GM21381 (cell line): ENCODE measurements around the gene CHTF18.

Experiments
- ATAC-seq: cut with Tn5 transposase; IDR thresholded peaks from one replicate; pipeline ENCODE4 v1.9.1; 2021; ENCODE audit warnings: mild to moderate bottlenecking, moderate library complexity; ENCODE audit not compliant: unreplicated experiment

Gene CHTF18

DNA sequence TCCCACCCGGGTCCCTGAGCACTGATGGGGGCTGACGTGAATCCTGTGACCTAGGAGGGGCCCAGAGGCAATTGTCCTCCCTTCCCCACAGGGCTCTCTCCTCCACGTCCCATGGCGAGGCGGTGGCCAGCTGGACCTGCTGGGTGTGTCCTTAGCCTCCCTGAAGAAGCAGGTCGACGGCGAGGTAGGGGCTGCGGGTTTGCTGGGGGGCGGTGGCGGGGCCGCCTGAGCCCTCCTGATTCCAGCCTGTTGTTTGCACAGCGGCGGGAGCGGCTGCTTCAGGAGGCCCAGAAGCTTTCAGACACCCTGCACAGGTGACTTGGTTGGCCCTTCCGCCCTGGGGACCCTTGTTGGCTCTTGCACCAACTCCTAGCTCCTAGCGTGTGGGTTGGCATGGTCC is 1.7 kb downstream of the CHTF18 start:
- ATAC-seq, result no peak

DNA sequence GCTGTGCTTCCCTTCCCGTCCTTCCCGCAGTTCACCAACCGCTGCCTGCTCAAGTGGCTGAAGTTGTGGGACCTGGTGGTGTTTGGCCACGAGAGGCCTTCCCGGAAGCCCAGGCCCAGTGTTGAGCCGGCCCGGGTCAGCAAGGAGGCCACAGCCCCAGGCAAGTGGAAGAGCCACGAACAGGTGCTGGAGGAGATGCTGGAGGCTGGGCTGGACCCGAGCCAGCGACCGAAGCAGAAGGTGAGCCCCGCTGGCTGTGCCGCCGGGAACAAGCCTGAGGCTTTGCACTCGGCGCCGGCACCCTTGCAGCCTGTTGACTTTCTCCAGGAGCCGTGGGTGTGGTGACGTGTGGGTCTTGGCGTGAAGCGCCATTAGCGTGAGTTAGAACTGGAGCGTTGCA is 2.7 kb downstream of the CHTF18 start:
- no peak for ATAC-seq

DNA sequence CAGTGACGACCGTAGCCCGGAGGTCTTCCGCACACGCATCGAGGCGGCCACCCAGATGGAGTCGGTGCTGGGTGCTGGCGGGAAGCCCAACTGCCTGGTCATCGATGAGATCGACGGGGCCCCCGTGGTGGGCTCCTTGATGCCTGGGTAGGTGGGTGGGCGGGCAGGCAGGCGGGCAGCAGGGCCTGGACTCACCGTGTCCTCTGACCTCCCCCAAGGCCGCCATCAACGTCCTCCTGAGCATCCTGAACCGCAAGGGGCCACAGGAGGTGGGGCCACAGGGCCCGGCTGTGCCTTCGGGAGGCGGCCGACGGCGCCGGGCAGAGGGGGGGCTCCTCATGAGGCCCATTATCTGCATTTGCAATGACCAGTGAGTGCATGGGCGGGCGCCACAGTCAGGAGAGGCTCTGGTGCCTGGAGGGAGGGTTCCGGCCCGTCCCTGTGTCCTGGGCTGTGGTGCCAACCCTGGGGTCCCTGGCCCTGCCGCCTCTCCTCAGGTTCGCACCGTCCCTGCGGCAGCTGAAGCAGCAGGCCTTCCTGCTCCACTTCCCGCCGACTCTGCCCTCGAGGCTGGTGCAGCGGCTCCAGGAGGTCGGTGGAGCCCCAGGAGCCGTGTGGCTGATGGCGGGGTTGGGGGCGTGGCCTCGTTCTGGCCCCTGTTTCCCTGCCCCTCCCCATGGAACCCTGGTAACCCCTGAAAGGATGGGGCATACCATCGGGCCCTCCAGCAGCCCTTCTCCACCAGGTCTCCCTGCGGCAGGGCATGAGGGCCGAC is 4.0 kb downstream of the CHTF18 start:
- no peak for ATAC-seq

DNA sequence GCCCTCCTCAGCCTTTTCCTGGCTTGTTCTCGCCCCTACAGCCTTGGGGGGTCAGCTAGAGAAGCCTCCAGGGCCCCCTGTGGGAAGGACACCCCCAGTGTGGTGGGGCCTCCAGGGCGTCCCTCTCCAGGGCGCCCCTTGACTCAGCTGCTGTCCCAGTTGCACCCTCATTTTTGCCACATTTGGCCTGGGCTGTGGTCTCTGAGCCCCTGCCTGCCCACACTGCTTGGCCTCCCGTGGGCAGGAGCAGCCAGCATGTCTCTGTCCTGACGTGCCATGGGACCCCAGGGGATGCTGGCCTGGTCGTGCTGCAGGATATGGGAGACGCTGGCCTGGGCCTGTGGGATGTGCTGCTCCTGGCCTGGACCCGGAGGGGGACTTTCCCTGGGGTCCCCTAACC is 5.0 kb downstream of the CHTF18 start:
- ATAC-seq, result no peak

DNA sequence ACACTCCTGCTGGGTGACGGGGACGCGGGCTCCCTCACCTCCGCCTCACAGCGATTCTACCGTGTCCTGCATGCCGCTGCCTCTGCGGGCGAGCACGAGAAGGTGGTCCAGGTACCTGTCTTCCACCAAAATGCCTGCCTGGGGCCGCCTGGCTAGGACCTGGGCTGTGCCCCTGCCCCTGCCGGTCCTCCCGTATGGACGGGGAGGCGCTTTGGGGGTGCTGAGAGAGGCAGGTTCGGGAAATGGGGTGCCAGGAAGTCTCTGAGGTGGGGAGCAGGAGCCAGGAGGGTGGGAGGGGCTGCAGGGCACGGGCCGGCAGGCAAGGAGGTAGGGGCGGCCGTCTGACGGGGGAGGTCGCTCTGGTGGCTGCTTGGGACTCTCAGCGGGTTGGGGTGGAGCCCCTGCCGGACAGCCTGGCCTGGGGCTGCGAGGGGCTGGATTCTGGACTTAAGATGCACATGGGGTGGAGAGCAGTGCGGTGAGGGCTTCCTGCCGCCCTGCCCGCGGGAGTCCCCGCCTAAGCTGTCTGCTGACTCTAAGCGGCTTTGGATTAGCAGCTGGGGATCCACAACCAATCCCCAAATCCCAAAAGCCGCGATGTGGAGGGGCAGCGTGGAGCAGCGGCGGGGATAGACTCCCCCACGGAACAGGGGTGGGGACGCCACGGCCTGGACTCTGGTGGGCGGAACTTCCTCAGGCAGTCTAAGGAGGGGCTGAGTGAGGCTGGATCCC is 5.8 kb downstream of the CHTF18 start:
- no peak for ATAC-seq

DNA sequence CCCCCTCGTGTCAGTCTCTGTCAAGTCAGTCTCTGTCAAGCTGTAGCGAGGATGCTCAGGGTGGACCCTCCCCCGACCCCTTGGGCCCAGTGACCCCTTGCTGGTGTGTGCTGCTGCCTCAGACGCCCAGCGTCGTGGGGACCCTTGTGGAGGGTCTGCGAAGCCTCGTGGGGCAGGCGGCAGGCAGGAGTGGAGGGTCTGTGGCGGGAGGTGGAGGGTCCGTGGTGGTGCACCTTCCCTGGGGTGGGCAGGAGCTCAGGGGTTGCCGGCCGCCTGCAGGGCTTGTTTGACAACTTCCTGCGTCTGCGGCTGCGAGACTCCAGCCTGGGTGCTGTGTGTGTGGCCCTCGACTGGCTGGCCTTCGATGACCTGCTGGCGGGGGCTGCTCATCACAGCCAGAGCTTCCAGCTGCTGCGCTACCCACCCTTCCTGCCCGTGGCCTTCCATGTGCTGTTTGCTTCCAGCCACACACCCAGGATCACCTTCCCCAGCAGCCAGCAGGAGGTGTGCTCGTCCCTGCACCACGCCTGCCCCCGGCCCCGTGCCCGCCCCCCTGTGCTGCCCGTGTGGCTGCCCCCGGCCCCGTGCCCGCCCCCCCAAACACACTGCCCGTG is 6.5 kb downstream of the CHTF18 start:
- no peak for ATAC-seq

DNA sequence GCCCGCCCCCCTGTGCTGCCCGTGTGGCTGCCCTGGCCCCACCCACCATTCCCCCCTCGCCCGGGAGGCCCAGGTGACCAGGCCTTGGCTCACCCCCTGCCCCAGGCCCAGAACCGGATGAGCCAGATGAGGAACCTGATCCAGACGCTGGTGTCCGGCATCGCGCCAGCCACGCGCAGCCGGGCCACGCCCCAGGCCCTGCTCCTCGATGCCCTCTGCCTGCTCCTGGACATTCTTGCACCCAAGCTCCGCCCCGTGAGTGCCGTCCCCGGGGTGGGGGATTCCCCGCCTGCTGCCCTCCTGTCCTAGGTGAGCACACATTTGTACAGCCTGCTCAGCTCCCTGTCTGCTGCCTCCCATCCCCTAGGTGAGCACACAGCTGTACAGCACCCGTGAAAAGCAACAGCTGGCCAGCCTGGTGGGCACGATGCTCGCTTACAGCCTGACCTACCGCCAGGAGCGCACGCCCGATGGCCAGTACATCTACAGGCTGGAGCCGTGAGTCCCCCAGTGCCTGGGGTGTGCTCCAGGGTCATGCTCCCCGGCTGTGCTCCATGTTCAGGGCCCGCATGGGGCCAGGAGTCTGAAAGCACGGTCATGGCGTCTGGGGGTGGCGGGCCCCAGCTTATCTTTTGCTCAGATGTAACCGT is 7.3 kb downstream of the CHTF18 start:
- ATAC-seq, result no peak

DNA sequence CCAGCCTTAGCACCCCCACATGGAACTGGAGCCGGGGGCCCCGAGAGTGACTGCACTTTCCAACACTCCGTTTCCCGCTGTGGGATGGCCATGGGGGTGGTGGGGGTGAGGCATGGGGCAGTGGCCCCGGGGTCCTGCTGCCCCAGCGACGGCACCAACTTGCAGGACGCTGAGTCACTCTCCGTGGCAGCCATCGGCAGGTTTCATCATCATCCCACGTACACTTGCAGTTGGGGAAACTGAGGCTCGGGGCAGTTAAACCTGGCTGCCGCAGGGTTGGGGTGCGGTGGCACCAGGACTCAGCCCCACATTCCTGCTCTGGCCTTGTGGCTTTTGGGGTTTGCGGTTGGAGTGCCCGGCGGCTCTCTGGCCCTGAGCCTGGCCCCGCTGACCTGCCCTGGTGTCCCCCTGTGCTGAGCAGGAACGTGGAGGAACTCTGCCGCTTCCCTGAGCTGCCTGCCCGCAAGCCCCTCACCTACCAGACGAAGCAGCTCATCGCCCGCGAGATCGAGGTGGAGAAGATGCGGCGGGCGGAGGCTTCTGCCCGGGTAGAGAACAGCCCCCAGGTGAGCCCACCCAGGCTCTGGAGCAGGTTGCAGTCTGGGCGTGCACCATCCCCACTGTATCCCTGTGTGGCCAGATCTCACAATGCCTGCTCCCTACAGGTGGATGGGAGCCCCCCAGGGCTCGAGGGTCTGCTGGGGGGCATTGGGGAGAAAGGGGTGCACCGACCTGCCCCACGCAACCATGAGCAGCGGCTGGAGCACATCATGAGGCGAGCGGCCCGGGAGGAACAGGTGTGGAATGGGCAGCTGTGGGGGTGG is 8.1 kb downstream of the CHTF18 start:
- ATAC-seq, result no peak

DNA sequence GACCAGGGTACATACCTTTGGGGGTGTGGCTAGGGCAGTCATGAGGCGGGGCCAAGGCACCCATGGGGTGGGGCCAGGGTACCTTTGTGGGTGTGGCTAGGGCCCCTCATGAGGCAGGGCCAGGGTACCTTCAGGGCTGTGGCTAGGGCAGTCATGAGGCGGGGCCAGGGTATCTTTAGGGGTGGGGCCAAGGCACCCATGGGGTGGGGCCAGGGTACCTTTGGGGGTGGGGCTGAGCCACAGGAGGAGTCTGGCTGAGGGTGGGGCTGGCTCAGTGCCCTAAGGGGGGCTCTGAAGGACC is 8.7 kb downstream of the CHTF18 start:
- no peak for ATAC-seq

DNA sequence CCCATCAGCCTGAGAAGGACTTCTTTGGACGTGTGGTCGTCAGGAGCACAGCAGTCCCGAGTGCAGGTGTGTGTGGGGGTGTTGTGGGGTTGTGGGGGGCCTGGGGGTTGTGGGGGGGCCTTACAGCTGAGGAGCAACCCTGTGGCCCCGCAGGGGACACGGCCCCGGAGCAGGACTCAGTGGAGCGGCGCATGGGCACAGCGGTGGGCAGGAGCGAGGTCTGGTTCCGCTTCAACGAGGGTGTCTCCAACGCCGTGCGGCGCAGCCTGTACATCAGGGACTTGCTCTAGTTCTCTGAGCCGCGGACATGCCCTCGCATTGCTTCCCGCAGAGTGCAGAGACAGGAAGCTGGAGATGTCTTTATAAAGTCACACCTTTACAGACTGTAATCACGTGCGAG is 9.3 kb downstream of the CHTF18 start:
- no peak for ATAC-seq

DNA sequence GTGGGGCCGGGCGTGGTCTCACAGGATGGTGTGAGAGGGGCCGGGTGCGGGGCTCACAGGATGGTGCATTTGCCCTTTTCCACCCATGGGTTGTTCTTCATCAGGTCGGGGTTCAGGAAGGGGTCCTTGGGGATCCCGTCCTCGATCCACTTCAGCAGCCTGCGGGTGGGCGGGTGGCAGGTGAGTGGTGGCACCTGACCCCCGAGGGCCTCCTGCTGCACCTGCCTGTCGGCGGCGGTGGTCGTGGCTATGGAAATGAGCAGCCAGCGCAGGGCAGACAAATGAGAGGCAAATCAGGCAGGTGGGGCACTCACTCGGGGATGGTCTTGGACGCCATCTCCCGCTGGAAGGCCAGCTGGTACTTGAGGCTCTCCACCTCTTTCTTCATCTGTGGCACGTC is 10.2 kb downstream of the CHTF18 start:
- no peak for ATAC-seq

DNA sequence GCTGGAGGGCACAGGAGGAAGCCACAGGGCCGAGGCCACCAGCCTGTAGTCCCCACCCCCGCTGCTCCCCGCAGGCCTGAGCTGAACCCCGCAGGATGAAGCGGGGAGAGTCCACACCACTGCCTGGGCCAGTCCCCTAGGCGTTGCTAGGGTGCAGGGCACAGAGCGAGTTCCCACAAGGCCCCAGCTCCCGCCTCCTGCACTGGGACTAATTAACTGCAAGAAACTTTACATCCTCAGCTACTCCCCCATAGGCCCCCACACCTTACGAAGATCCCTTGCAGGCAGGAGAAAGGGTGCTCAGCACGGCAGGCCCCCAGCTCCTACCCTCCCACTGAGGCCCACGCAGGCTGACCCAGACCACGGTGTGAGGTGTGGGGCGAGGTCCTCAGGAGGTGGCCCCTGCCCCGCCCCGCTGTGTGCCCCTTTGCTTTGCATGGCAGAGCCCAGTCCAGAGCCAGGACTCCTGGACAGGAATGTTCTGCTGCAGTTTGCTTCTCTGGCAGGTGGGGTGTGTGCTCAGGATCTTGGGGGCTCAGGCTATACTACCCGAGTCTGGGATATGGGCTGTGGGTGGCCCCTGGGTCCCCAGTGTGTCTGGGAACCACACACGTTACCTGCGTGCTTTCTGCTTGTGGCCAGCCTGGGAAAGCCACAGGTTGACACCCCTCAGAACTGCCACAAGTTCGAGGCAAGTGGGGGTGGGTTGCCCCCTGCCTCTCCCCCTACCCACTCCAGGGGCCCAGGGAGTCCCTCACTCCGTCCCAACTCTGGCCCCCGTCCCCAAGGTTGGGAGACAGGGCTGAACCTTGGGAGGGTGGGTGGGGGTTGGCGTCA is 10.9 kb downstream of the CHTF18 start:
- ATAC-seq, result no peak

DNA sequence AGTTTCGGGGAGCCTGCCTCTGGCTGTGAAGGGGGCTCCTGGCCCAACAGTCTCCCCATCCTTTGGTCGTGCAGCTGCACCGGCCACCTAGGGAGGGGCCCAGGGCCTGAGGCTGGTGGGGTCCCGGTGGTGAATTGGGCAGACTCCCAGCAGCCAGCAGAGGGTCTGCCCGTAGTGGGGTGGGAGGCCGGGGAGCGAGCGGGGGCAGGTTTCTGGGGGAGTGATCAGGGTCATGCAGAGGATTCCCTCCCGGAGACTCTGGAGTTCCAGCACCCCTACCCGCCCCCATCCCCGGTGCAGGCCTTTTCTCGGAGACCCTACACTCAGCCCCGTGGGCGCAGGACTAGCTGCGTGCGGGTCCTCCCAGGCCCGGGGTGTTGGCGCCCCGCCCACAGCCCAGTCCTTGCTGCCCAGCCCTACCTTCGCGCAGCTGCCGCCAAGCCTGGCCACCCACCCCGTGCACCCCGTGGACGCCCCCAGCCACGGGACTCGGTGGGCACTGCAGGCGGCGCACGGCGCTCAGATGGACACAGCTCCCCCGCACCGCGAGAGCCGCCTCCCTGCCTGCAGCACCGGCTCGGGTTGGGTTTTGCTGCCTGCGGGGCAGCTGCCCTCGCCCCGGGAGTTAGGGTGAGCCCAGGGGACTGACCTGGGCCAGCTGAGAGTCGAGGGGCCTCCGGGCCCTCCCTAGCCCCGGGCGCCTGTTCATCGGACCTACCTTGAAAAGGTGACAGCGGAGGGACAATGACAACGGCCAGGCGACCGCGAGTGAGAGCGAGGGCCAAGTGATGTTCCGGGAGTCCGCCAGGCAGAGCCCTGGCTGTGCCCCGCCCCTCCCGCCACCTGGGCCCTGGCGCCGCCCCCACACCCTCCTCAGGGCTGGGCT is 11.8 kb downstream of the CHTF18 start, which contains the start of gene GNG13:
GNG13 (minus strand) TSS at position 787 of the 886 bp plus-strand sequence. CDS start 1,657 bp downstream, outside the sequence.
- ATAC-seq, result no peak

DNA sequence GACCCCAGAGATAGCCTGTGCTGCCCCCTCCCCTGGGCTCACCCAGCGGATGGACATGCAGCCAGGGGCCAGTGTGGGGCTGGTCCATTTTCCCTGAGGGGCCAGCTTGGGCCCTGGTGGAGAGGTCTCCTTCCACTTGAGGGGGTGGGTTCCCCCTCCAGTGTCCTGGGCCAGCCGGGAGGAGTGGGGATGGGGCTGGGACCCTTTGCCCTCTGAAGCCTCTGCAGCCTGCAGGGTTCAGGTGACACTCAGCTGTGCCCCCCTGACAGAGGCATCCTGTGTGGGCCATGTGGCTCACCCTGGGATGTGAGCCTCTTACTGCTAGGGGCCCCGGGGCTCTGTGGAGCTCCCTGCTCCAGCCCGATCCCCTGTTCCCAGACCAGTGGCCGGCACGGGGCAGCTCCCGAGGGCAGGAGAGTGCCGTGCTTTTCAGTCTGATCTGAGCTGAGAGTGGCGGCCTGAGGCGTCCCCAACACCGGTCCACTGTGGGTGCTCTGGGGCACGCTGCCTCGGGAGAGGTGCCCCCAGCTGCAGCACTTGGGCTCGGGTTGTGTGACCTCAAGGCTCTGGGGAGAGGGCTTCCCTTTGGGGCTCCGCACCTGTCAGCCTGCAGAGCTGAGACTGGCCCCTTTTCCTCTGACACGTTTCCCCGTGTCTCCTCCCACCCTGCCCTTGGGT is 12.6 kb downstream of the CHTF18 start:
- ATAC-seq, result no peak

DNA sequence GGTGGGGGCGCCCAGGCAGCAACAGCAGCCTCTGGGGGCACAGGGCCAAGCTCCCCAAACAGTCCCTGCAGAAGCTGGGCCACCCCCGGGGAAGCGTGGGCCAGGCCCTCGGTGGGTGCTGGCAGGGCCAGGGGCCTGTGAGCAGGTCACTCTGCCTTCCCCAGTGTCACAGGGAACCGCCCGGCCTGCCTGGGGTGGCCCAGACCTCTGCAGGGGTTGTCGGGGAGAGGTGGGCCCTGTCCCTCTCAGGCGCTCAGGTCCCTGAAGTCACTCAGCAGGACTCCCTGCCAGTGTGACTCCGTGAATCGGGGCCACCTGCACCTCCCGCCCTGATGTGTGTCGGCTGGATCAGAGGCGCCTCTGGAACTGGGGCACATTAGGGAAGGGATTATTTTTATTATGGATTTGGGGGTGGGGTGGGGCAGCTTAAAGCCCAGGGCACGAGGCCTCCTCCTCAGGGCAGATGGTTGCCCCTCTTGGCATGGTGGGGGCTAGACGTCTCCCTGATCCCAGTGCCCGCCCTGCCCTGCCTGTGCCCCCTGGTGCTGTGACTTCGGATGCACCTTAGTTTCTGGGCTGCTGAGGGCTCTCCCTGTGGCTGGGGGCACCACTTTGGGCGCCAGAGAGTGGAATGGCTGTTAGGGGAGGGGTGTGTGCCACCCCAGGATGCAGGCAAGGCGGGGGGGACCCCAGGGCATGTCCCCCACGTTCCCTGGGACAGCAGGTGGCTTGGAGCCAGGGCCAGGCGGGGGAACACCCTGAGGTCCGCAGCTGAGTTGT is 13.4 kb downstream of the CHTF18 start:
- no peak for ATAC-seq

DNA sequence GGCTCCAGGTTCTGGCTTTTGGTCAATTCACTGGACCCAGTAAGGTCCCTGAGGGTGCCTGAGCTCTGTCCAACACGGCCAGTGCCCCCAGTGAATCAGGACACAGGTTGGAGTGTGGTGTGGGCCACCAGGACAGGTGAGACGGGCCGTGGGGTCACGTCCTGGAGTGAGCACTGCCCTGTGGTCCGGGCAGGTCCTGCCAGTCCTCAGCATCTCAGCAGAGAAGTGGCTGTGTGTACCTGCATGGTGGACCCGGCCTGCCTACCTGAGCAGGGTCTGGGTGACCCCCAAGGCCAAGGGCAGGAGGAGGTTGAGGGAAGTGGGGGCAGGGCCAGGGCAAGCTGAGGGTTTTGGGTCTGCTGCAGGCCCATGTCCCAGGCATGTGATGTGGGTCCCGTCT is 14.0 kb downstream of the CHTF18 start:
- ATAC-seq, result no peak

DNA sequence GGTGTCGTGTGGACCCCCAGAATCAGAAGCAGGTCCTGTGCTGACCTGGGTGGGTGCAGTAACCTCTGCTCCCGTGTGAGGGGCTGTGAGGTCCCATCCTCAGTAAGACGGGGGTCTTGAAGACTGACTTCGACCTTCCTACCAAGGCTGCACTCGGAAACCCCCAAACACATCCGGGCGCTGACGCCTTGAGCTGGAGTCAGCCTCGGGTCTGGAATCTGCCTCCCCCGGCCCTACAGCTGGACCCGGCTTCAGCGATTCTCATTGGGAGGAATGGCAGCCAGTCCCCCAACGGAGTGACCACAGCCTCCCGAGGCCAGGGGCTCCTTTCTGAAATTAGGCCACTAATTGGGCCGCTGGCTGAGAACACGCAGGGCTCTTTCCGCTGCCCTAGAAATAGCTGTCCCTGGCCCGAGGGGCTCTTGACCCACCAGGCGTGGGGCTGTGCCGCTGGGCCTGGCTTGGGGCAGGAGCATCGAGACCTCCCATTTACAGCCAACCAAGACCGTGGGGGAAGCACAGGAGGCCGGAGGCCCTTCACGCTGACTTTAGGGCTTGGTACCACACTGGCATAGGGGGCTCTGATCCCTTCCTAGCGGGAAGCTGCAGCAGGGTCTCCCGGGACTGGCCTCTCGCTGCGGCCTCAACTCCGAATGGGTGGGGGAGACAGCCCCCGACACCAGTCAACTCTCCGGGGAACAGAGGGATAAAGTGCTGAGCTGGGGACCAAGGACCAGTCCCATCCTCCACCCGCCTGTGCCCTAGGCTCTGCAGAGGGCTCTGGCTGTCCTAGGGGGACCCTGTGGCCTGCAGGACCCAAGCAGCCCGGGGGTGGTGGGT is 14.7 kb downstream of the CHTF18 start:
- ATAC-seq, result no peak
